Measurements from ENCODE around the gene CSTA. TPM values are rescaled to one million over a fixed set of nuclear protein-coding genes. Genes with fewer than 3 reads are reported as not detected.
A peak's percentile ranks its signal among the peaks of the same experiment; 100 is the strongest.

Gene CSTA, protein sequence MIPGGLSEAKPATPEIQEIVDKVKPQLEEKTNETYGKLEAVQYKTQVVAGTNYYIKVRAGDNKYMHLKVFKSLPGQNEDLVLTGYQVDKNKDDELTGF
- total RNA-seq: not detected in 2 replicates

DNA sequence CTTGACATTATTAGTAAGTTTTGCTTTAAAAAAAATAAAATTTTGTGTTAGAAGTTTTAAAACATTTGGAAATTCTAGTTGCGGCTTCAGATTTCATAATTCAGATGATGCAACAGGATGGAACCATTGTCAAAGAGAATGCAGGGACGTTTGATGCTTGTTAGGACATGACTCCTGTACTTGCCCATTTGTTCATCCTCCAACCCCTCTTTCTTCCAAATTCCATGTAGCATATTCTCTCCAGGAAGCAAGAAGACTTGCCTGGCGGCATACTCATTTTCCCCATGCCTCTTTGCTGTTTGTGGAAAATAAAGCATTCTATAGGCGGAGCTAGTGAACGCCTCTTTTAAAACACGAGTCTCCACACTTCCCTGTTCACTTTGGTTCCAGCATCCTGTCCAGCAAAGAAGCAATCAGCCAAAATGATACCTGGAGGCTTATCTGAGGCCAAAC lies at the start of gene CSTA:
CSTA (plus strand) TSS at position 378 of the 453 bp plus-strand sequence; CDS start at position 423, 45 bp downstream.
- intact Hi-C loops (cut with micrococcal nuclease): no loop called here
- no peak within 1 kb of the TSS for H3K27ac Mint-ChIP-seq

DNA sequence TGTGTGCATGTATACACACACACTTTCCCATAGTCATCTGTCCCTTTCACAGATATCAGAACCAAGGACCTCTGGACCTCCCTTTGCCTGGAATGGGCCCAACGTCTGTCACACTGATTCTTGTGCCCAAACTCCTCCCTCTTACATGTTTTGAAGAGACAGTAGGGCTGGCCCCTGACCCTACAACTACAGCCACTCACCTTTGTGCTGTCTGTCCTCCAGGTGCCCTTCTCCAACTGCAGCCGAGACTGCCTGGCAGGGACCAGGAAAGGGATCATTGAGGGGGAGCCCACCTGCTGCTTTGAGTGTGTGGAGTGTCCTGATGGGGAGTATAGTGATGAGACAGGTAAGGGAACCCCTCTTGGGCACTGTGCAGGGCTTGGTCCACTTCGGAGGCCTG lies 43.2 kb upstream of the CSTA start:
- no peaks in the 10 kb centered on the region for H3K9me3 Mint-ChIP-seq
- DNase-seq (ENCODE audit: low spot score): no peak
- intact Hi-C loops (cut with micrococcal nuclease): no loop called here
- H3K36me3 Mint-ChIP-seq (ENCODE audit: low read depth): no peaks in the 10 kb centered on the region
- no peak overlapping the region for H3K4me3 Mint-ChIP-seq
- peaks cover 7% of the 10 kb centered on the region for H3K27me3 Mint-ChIP-seq (ENCODE audit: insufficient read depth)
- H3K4me1 Mint-ChIP-seq (ENCODE audit: low read depth): no peaks in the 10 kb centered on the region
- no peak overlapping the region for H3K27ac Mint-ChIP-seq

More for the DNA sequence above, at the start of gene CSTA:
- H3K9me3 Mint-ChIP-seq: peaks cover 5% of the 10 kb centered on the region
- H3K36me3 Mint-ChIP-seq (ENCODE audit: low read depth): no peaks in the 10 kb centered on the region
- no peak for DNase-seq (ENCODE audit: low spot score)
- H3K4me3 Mint-ChIP-seq: no peak within 1 kb of the TSS
- H3K4me1 Mint-ChIP-seq (ENCODE audit: low read depth): peaks cover 33% of the 10 kb centered on the region
- H3K27me3 Mint-ChIP-seq (ENCODE audit: insufficient read depth): peaks cover 12% of the 10 kb centered on the region

DNA sequence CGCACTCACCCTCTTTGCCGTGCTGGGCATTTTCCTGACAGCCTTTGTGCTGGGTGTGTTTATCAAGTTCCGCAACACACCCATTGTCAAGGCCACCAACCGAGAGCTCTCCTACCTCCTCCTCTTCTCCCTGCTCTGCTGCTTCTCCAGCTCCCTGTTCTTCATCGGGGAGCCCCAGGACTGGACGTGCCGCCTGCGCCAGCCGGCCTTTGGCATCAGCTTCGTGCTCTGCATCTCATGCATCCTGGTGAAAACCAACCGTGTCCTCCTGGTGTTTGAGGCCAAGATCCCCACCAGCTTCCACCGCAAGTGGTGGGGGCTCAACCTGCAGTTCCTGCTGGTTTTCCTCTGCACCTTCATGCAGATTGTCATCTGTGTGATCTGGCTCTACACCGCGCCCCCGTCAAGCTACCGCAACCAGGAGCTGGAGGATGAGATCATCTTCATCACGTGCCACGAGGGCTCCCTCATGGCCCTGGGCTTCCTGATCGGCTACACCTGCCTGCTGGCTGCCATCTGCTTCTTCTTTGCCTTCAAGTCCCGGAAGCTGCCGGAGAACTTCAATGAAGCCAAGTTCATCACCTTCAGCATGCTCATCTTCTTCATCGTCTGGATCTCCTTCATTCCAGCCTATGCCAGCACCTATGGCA lies 41.1 kb upstream of the CSTA start:
- H3K36me3 Mint-ChIP-seq (ENCODE audit: low read depth): no peaks in the 10 kb centered on the region
- intact Hi-C loops (cut with micrococcal nuclease): no loop called here
- no peak overlapping the region for H3K4me3 Mint-ChIP-seq
- H3K27me3 Mint-ChIP-seq (ENCODE audit: insufficient read depth): peaks cover 4% of the 10 kb centered on the region
- H3K27ac Mint-ChIP-seq: no peak overlapping the region
- H3K9me3 Mint-ChIP-seq: no peaks in the 10 kb centered on the region
- DNase-seq (ENCODE audit: low spot score): no peak
- no peaks in the 10 kb centered on the region for H3K4me1 Mint-ChIP-seq (ENCODE audit: low read depth)

DNA sequence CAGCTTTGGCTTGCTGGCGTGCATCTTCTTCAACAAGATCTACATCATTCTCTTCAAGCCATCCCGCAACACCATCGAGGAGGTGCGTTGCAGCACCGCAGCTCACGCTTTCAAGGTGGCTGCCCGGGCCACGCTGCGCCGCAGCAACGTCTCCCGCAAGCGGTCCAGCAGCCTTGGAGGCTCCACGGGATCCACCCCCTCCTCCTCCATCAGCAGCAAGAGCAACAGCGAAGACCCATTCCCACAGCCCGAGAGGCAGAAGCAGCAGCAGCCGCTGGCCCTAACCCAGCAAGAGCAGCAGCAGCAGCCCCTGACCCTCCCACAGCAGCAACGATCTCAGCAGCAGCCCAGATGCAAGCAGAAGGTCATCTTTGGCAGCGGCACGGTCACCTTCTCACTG lies 40.6 kb upstream of the CSTA start:
- Mint-ChIP-seq H3K9me3 (no peaks in the 10 kb centered on the region), H3K4me3 (no peak overlapping the region), H3K4me1 (ENCODE audit: low read depth) (no peaks in the 10 kb centered on the region), H3K36me3 (ENCODE audit: low read depth) (no peaks in the 10 kb centered on the region), H3K27ac (no peak overlapping the region), H3K27me3 (ENCODE audit: insufficient read depth) (peaks cover 5% of the 10 kb centered on the region)
- no peak for DNase-seq (ENCODE audit: low spot score)
- intact Hi-C loops (cut with micrococcal nuclease): no loop called here

DNA sequence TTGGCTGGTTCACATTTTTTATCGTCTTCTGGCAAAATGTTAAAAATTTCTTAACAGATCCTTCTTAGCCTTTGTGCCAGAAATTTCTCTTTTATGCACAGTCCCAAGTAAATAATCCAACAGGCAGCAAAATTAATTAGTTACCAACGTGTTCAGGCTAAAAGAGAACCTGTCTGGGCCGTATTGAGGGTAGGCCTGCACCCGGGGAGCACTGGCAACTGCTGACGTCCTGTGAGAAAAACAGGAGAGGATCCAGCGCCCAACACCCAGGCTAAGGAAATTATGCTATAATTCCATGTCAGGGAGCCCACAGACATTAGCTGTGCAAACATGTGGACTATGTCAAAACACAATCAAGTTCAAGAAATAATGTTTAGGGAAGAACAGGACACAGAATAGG lies 30.7 kb upstream of the CSTA start:
- Mint-ChIP-seq H3K9me3 (no peaks in the 10 kb centered on the region), H3K27me3 (ENCODE audit: insufficient read depth) (peaks cover 8% of the 10 kb centered on the region), H3K4me1 (ENCODE audit: low read depth) (peaks cover 18% of the 10 kb centered on the region), H3K27ac (no peak overlapping the region), H3K4me3 (no peak overlapping the region), H3K36me3 (ENCODE audit: low read depth) (no peaks in the 10 kb centered on the region)
- no peak for DNase-seq (ENCODE audit: low spot score)
- intact Hi-C loops (cut with micrococcal nuclease): no loop called here

DNA sequence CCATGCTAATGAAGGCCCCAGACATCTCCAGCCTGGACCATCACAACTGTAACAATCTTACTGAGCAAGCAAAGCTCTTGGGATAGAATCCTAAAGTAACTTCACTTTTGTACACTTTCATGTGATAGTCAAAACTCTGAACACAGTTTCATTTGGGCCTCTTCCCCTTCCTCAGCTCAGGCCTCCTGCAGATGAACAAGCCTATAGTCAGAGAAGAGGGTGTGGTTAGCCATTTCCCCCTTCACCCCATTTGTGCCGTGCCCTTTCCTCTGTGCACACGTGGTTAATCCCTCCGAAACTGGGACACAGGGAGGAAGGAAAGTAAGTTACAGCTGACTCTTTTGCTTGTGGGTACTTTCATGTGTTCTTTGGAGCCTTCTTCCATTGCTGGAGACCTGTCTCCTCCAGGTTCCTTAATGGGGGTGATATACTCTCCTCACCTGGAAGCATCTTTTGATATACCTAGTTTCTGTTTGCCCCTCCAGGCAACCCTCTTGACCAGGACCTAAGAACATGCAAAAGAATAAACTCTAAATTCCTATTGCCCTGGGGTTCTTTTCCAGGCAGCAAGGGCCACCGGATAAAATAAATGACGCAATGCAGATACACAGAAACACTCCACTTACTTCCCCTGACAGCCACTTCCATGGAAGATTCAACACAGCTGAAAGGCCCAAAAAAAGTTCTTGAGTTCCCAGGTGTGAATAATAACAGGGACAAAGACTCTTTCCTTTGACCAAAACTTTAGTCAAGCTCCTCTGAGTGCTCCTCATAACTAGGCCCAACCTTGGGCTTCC lies 29.6 kb upstream of the CSTA start:
- H3K4me1 Mint-ChIP-seq (ENCODE audit: low read depth): peaks cover 19% of the 10 kb centered on the region
- peaks cover 8% of the 10 kb centered on the region for H3K27me3 Mint-ChIP-seq (ENCODE audit: insufficient read depth)
- no peak overlapping the region for H3K27ac Mint-ChIP-seq
- intact Hi-C loops (cut with micrococcal nuclease): loop anchor here (5.0 kb wide), 3 partner anchors 187 to 548 kb away; partner anchors contain the start of genes EAF2, GOLGB1 and IQCB1
- H3K36me3 Mint-ChIP-seq (ENCODE audit: low read depth): no peaks in the 10 kb centered on the region
- no peak overlapping the region for H3K4me3 Mint-ChIP-seq
- DNase-seq (ENCODE audit: low spot score): no peak
- H3K9me3 Mint-ChIP-seq: peaks cover 2% of the 10 kb centered on the region

DNA sequence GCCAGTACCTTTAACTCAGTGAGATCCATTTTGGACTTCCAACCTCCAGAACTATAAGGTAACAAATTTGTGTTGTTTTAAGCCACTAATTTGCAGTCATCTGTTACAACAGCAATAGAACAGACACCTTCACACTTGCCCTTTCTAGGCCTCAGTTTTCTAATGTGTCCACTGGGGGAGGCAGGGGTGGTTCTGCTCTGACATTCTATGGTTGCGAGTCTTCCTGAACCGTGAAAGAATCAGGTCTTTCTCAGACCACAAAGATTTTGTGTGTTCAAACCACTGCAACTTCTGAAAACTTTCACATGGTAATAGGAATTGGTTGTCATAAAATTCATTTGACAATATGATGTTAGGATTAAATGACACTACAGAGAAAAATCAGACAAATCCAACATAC lies 26.8 kb upstream of the CSTA start:
- Mint-ChIP-seq H3K4me1 (ENCODE audit: low read depth) (peaks cover 28% of the 10 kb centered on the region), H3K27me3 (ENCODE audit: insufficient read depth) (peaks cover 2% of the 10 kb centered on the region), H3K4me3 (no peak overlapping the region), H3K36me3 (ENCODE audit: low read depth) (no peaks in the 10 kb centered on the region), H3K27ac (no peak overlapping the region), H3K9me3 (peaks cover 3% of the 10 kb centered on the region)
- DNase-seq (ENCODE audit: low spot score): no peak
- intact Hi-C loops (cut with micrococcal nuclease): loop anchor here (2.0 to 5.0 kb wide), 4 partner anchors 184 to 551 kb away; partner anchors contain the start of genes EAF2, GOLGB1 and IQCB1

DNA sequence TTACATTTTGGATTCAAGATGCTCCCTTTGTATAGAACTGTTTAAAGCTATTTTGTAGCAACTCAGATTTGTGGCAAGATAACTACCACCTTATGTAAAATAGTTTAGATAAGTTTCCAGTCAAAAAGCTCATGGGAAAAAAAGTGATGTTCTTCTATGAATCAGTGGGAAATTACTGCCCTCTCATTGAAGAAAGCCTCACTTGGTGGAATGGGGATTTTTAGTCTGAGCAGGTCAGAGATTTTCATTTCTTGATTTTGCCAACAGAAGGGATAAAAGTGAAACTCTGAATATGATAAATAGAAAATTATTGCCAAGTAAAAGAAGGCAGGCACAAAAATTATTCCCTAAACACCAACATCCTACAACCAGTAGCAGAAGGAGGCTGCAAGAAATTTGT lies 25.8 kb upstream of the CSTA start:
- no peaks in the 10 kb centered on the region for H3K27me3 Mint-ChIP-seq (ENCODE audit: insufficient read depth)
- peaks cover 28% of the 10 kb centered on the region for H3K4me1 Mint-ChIP-seq (ENCODE audit: low read depth)
- peak overlapping the region; percentile 42 for H3K27ac Mint-ChIP-seq
- intact Hi-C loops (cut with micrococcal nuclease): loop anchor here (1.0 to 5.0 kb wide), 10 partner anchors 23 to 552 kb away; partner anchors contain the start of genes EAF2, FAM162A, GOLGB1 and IQCB1
- DNase-seq (ENCODE audit: low spot score): no peak
- no peak overlapping the region for H3K4me3 Mint-ChIP-seq
- no peaks in the 10 kb centered on the region for H3K36me3 Mint-ChIP-seq (ENCODE audit: low read depth)
- H3K9me3 Mint-ChIP-seq: peaks cover 3% of the 10 kb centered on the region

DNA sequence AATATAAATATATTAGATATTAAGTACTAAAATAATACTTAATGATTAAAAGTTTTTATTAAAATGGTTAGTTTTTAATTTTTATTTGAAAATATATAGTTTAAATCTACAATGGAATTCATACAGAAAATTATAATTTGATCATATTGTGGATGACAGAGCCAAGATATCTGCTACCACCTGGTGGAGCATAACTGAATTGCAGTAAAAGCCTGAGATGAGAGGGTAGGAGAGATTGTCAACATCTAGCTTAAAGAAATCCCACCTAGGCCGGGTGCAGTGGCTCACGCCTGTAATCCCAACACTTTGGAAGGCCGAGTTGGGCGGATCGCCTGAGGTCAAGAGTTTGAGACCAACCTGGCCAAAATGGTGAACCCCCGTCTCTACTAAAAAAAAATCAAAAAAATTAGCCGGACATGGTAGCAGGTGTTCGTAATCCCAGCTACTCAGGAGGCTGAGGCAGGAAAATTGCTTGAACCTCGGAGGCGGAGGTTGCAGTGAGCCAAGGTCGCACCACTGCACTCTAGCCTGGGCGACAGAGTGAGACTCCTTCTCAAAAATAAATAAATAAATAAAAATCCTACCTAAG lies 25.1 kb upstream of the CSTA start:
- Mint-ChIP-seq H3K4me3 (no peak overlapping the region), H3K27me3 (ENCODE audit: insufficient read depth) (no peaks in the 10 kb centered on the region), H3K27ac (no peak overlapping the region), H3K9me3 (peaks cover 3% of the 10 kb centered on the region), H3K36me3 (ENCODE audit: low read depth) (no peaks in the 10 kb centered on the region), H3K4me1 (ENCODE audit: low read depth) (peaks cover 28% of the 10 kb centered on the region)
- no peak for DNase-seq (ENCODE audit: low spot score)
- intact Hi-C loops (cut with micrococcal nuclease): loop anchor here (1.0 to 5.0 kb wide), 11 partner anchors 22 to 754 kb away; partner anchors contain the start of genes EAF2, FAM162A, GOLGB1 and IQCB1

DNA sequence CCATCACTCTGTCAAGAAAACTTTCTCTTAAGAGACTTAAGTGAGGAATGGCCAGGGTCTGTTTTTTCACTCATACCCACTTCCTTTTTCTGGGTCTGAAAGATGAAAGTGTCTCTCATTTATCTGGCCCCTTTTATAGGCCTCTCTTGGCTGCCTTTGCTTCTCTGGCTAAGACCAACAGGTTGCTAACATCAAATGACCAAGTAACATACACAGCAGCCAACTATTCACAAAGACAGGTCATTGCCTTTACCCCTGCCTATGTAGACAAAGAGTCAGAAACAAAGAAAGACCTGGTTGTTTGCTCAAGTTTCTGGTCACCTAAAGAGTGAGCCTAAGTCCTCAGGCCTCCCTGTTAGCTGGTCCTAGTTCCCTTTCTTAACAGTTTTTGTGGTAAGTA lies 24.0 kb upstream of the CSTA start:
- Mint-ChIP-seq H3K36me3 (ENCODE audit: low read depth) (no peaks in the 10 kb centered on the region), H3K4me3 (no peak overlapping the region), H3K4me1 (ENCODE audit: low read depth) (peaks cover 28% of the 10 kb centered on the region), H3K27ac (no peak overlapping the region), H3K27me3 (ENCODE audit: insufficient read depth) (no peaks in the 10 kb centered on the region), H3K9me3 (peaks cover 3% of the 10 kb centered on the region)
- intact Hi-C loops (cut with micrococcal nuclease): no loop called here
- DNase-seq (ENCODE audit: low spot score): no peak

DNA sequence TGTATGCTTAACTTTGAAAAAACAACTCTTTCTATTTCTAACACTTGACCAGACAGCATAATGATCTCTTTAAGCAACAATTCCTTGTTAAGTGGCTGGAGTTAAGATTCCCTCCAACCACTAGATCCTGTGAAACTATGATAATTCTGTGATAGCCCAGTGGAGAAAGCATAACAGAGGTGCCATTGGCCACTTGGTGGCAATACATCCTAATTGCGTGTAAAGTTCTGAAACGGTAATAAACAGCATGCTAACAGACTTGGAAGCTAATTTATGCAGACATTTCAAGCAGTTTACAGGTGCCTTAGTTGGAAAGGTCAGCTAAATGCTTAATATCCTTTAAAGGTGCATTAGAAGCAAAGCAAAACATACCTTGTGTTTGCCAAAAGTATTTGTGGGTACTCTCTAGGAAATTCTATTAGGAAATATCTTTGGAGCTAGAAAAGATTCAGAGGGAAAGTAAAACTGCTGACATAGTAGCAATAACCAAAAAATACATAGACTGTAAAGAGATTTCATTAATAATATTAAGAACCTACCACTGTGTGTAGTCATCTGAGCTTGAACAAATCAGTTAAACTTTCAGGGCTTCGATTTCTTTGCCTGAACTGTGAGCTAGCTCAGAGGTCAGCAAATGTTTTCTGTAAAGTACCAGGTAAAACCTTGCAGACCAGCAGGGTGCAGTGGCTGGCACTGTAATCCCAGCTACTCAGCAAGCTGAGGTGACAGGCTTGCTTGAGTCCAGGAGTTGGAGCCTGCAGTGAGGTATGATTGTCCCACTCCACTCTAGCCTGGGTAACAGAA lies 19.0 kb upstream of the CSTA start:
- H3K36me3 Mint-ChIP-seq (ENCODE audit: low read depth): no peaks in the 10 kb centered on the region
- H3K9me3 Mint-ChIP-seq: no peaks in the 10 kb centered on the region
- peaks cover 6% of the 10 kb centered on the region for H3K27me3 Mint-ChIP-seq (ENCODE audit: insufficient read depth)
- intact Hi-C loops (cut with micrococcal nuclease): loop anchor here (5.0 kb wide), 1 partner anchor 46 kb away; no protein-coding TSS in a partner anchor
- DNase-seq (ENCODE audit: low spot score): no peak
- H3K4me1 Mint-ChIP-seq (ENCODE audit: low read depth): peaks cover 3% of the 10 kb centered on the region
- no peak overlapping the region for H3K4me3 Mint-ChIP-seq
- H3K27ac Mint-ChIP-seq: no peak overlapping the region

DNA sequence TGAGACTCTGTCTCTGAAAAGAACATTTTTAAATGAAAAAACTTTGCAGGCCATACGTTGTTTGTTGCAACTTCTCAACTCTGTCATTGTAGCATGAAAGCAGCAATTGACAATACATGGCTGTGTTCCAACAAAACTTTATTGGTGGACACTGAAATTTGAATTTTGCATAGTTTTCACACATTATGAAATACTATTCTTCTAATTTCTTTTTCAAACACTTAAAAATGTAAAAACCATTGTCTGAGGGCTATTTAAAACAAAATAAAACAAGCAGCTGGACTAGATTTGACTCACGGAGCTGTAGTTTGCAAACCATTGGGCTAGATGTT lies 18.5 kb upstream of the CSTA start:
- no peaks in the 10 kb centered on the region for H3K36me3 Mint-ChIP-seq (ENCODE audit: low read depth)
- H3K27ac Mint-ChIP-seq: no peak overlapping the region
- DNase-seq (ENCODE audit: low spot score): no peak
- H3K27me3 Mint-ChIP-seq (ENCODE audit: insufficient read depth): peaks cover 6% of the 10 kb centered on the region
- no peaks in the 10 kb centered on the region for H3K9me3 Mint-ChIP-seq
- H3K4me3 Mint-ChIP-seq: no peak overlapping the region
- H3K4me1 Mint-ChIP-seq (ENCODE audit: low read depth): no peaks in the 10 kb centered on the region
- intact Hi-C loops (cut with micrococcal nuclease): loop anchor here (5.0 kb wide), 1 partner anchor 46 kb away; no protein-coding TSS in a partner anchor
